ENCODE data around the gene DOLPP1. TPM values are rescaled to one million over a fixed set of nuclear protein-coding genes. Genes with fewer than 3 reads are reported as not detected.
A peak's percentile ranks its signal among the peaks of the same experiment; 100 is the strongest.

DOLPP1 gene
- total and polyA plus RNA-seq, 10 donors: 4.8 to 10.1 (median 8.4) TPM

GRCh38 chr9:129098328-129098727 lies 17.4 kb downstream of the DOLPP1 start:
- H3K4me3 ChIP-seq: no peak overlapping the region
- H3K27me3 ChIP-seq (replicated peaks in 1 of 7): no peaks in the 10 kb centered on the region
- peaks cover 0 to 18% (median 9%) of the 10 kb centered on the region in 6 donors for H3K4me1 ChIP-seq
- no peaks in the 10 kb centered on the region for H3K9me3 ChIP-seq
- WGBS, 5 donors: 88 to 96% (median 93%) methylated on average over 6 to 11 of the region's 11 CpGs
- peaks cover 0 to 62% (median 13%) of the 10 kb centered on the region in 6 donors for H3K36me3 ChIP-seq
- no peak for DNase-seq
- no peak overlapping the region for H3K27ac ChIP-seq
- intact Hi-C loops (cut with DNase I; ENCODE audit: low total_unique reads): no loop called here
- TF ChIP-seq, protein P1, sequence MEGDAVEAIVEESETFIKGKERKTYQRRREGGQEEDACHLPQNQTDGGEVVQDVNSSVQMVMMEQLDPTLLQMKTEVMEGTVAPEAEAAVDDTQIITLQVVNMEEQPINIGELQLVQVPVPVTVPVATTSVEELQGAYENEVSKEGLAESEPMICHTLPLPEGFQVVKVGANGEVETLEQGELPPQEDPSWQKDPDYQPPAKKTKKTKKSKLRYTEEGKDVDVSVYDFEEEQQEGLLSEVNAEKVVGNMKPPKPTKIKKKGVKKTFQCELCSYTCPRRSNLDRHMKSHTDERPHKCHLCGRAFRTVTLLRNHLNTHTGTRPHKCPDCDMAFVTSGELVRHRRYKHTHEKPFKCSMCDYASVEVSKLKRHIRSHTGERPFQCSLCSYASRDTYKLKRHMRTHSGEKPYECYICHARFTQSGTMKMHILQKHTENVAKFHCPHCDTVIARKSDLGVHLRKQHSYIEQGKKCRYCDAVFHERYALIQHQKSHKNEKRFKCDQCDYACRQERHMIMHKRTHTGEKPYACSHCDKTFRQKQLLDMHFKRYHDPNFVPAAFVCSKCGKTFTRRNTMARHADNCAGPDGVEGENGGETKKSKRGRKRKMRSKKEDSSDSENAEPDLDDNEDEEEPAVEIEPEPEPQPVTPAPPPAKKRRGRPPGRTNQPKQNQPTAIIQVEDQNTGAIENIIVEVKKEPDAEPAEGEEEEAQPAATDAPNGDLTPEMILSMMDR (IDR thresholded peaks at IDR 0.05 in 8 of 11, conservative IDR thresholded peaks at IDR 0.05 in 3 of 11): no peak
- no peak for TF ChIP-seq POLR2AphosphoS5 (IDR thresholded peaks at IDR 0.05)
- TF ChIP-seq POLR2A (IDR thresholded peaks at IDR 0.05): no peak

DNA sequence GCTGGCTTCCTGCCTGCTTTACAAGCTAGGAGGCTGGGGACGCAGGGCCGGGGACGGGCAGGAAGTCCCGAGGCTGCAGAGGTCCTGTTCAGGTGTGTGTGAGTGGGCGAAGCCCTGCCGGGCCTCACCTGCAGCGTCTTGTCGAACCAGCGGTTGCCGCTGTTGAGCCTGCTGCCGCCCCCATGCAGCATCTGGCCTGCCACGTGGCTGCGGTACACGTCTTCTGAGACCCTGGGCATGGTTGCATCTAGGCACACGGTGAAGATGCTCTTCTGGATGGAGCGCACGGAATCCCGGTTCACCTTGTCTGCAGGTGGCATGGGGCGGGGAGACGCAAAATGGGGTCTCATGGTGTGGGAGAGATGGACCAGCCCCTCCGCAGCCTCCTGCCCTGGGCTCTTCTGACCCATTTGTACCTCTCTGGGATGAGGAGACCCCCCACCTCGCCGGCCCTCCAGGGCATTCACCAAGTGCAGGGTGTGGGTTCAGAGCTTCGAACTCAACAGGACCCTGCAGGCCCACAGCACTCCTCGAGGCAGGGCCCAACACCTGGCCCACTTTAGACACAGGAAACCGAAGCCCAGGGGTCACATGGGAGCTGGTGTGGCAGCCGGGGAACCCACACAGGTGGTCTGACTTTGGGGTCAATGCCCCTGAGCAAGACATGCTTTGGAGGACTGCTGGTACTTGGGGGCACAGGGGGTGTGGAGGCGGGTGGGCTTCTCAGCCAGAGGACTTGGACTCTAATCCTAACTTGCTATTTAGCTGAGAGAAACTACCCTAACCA lies 19.7 kb downstream of the DOLPP1 start:
- TF ChIP-seq, protein P1 (IDR thresholded peaks at IDR 0.05 in 8 of 11, conservative IDR thresholded peaks at IDR 0.05 in 3 of 11): no peak
- TF ChIP-seq POLR2AphosphoS5 (IDR thresholded peaks at IDR 0.05): peak in 1 of 3 donors; percentile 33
- peaks cover 0 to 3% (median 0%) of the 10 kb centered on the region in 6 donors for H3K4me1 ChIP-seq
- 74 to 79% (median 78%) methylated on average over 9 to 28 of the region's 28 CpGs for WGBS, 5 donors
- H3K36me3 ChIP-seq: peaks cover 0 to 54% (median 9%) of the 10 kb centered on the region in 6 donors
- no peaks in the 10 kb centered on the region for H3K27me3 ChIP-seq (replicated peaks in 1 of 7)
- intact Hi-C loops (cut with DNase I; ENCODE audit: low total_unique reads): no loop called here
- no peaks in the 10 kb centered on the region for H3K9me3 ChIP-seq
- H3K4me3 ChIP-seq: no peak overlapping the region
- H3K27ac ChIP-seq: no peak overlapping the region
- no peak for DNase-seq

DNA sequence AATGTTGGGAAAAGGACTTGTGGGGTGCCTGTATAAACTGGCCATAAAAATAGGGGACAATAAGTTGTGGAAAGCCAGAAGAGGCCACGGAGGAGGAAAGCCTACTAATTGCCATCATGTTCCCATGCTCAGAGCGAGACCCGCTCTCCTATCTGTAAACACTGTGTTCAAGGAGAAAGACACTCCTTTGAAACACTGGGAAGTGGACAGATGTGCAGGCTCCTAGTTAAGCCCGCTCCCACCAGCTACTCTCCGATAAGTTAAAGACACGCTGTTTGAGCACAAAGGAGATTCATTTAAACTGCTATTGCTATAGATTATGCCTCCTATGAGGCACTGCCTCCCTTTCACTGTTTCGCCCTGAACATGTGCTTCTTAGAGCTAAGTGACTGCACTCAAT lies 20.4 kb downstream of the DOLPP1 start:
- H3K9me3 ChIP-seq: no peaks in the 10 kb centered on the region

DNA sequence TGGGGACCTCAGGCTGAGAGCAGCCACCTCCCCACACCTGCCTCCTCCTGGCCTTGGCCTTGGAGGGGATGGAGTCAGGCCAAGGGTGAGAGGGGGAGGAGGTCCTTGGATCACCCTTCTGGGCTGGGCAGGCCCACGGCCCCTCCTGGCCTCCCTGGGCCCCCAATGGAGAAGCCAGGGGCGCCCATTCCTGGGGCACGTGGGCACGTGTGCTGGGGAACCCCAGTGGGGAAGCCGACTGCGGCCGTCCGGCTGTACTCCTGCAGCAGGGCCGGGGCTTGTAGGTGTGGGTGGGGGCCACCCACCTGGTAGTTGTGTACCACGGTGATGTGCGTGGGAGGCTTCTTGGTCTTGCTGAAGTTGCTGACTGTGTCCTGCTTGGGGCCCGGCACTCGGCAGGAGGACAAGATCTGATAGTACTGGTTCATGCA lies 21.2 kb downstream of the DOLPP1 start:
- WGBS, 5 donors: 75 to 92% (median 89%) methylated on average over 11 to 13 of the region's 13 CpGs
- H3K27me3 ChIP-seq (replicated peaks in 1 of 7): no peaks in the 10 kb centered on the region
- no peak for DNase-seq

More for the DNA sequence above, 20.4 kb downstream of the DOLPP1 start:
- Histone ChIP-seq H3K36me3 (peaks cover 0 to 54% (median 4%) of the 10 kb centered on the region in 6 donors), H3K4me3 (no peak overlapping the region), H3K27ac (no peak overlapping the region), H3K4me1 (no peaks in the 10 kb centered on the region), H3K27me3 (replicated peaks in 1 of 7) (no peaks in the 10 kb centered on the region)
- WGBS, 5 donors: 94 to 97% (median 95%) methylated on average over 7 of the region's 7 CpGs
- no peak for DNase-seq
- TF ChIP-seq, protein P1 (IDR thresholded peaks at IDR 0.05 in 8 of 11, conservative IDR thresholded peaks at IDR 0.05 in 3 of 11): no peak
- TF ChIP-seq POLR2A (IDR thresholded peaks at IDR 0.05): no peak
- no peak for TF ChIP-seq POLR2AphosphoS5 (IDR thresholded peaks at IDR 0.05)
- intact Hi-C loops (cut with DNase I; ENCODE audit: low total_unique reads): no loop called here

More for the DNA sequence above, 21.2 kb downstream of the DOLPP1 start:
- intact Hi-C loops (cut with DNase I; ENCODE audit: low total_unique reads): no loop called here
- Histone ChIP-seq H3K27ac (no peak overlapping the region), H3K4me1 (no peaks in the 10 kb centered on the region), H3K9me3 (no peaks in the 10 kb centered on the region), H3K36me3 (peaks cover 0 to 54% (median 4%) of the 10 kb centered on the region in 6 donors), H3K4me3 (no peak overlapping the region)
- no peak for TF ChIP-seq POLR2AphosphoS5 (IDR thresholded peaks at IDR 0.05)
- TF ChIP-seq, protein P1 (IDR thresholded peaks at IDR 0.05 in 8 of 11, conservative IDR thresholded peaks at IDR 0.05 in 3 of 11): no peak
- no peak for TF ChIP-seq POLR2A (IDR thresholded peaks at IDR 0.05)
